Activated T-helper 2 cell treated with anti-CD3 and anti-CD28 coated beads, Interferon-gamma antibody, Interleukin-2, Interleukin-4, amounts not matched to agents 10 μg/mL and 5 μg/mL and 100 μg/mL, durations not matched to agents 14 hours and 24 hours and 36 hours (primary cell): ENCODE results near the gene BRCA2. TPM values are rescaled to one million over a fixed set of nuclear protein-coding genes. Genes with fewer than 3 reads are reported as not detected.
"Not testable (repeated sequence)": the region's sequence is repeated elsewhere in the genome, so short reads cannot be mapped to it uniquely, and the experiment has no call there.

Experiments
- DNase-seq: peaks from one replicate; pipeline ENCODE4 v3.0.0; 2021; ENCODE audit warnings: low spot score
- H3K27ac Mint-ChIP-seq: one replicate; pipeline ENCODE4 v1.8.0; 2021; ENCODE audit warnings: mixed read lengths
- H3K27me3 Mint-ChIP-seq: one replicate; pipeline ENCODE4 v1.8.0; 2021; ENCODE audit warnings: low read depth, mixed read lengths
- H3K36me3 Mint-ChIP-seq: one replicate; pipeline ENCODE4 v1.8.0; 2021; ENCODE audit warnings: low read depth, mixed read lengths
- H3K4me1 Mint-ChIP-seq: one replicate; pipeline ENCODE4 v1.8.0; 2021; ENCODE audit warnings: low read depth, mixed read lengths
- H3K4me3 Mint-ChIP-seq: one replicate; pipeline ENCODE4 v1.8.0; 2021; ENCODE audit warnings: low read depth, mild to moderate bottlenecking, moderate library complexity, mixed read lengths
- H3K9me3 Mint-ChIP-seq: one replicate; pipeline ENCODE4 v1.8.0; 2021; ENCODE audit warnings: mixed read lengths
- intact Hi-C: fragments of 100-400 bp; cut with micrococcal nuclease; formaldehyde crosslinking; loops from one replicate; pipeline ENCODE4 v1.15.1; 2023
- total RNA-seq: library from RNA; stranded (reverse); gene quantifications from 2 replicates; pipeline ENCODE4 v1.2.3, GENCODE V29; 2022

The BRCA2 gene
- total RNA-seq, 1 donor from 2014 or later: 18.6 TPM

DNA sequence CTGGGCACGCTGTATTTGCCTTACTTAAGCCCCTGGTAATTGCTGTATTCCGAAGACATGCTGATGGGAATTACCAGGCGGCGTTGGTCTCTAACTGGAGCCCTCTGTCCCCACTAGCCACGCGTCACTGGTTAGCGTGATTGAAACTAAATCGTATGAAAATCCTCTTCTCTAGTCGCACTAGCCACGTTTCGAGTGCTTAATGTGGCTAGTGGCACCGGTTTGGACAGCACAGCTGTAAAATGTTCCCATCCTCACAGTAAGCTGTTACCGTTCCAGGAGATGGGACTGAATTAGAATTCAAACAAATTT lies 676 bp downstream of the BRCA2 start:
- Mint-ChIP-seq H3K36me3 (peaks cover 27% of the 10 kb centered on the region), H3K27me3 (no peaks in the 10 kb centered on the region), H3K4me3 (peak overlapping the region; percentile 96), H3K4me1 (peaks cover 31% of the 10 kb centered on the region), H3K9me3 (no peaks in the 10 kb centered on the region), H3K27ac (peak overlapping the region; percentile 100)
- intact Hi-C loops: loop anchor here (10.0 kb wide), 1 partner anchor 201 kb away; no protein-coding TSS in a partner anchor
- no peak for DNase-seq

DNA sequence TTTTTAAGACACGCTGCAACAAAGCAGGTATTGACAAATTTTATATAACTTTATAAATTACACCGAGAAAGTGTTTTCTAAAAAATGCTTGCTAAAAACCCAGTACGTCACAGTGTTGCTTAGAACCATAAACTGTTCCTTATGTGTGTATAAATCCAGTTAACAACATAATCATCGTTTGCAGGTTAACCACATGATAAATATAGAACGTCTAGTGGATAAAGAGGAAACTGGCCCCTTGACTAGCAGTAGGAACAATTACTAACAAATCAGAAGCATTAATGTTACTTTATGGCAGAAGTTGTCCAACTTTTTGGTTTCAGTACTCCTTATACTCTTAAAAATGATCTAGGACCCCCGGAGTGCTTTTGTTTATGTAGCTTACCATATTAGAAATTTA lies 1.2 kb downstream of the BRCA2 start:
- DNase-seq: no peak
- Mint-ChIP-seq H3K27ac (peak overlapping the region; percentile 100), H3K27me3 (no peaks in the 10 kb centered on the region), H3K4me3 (peak overlapping the region; percentile 96), H3K36me3 (peaks cover 31% of the 10 kb centered on the region), H3K4me1 (peaks cover 35% of the 10 kb centered on the region), H3K9me3 (no peaks in the 10 kb centered on the region)
- intact Hi-C loops: loop anchor here (10.0 kb wide), 1 partner anchor 202 kb away; no protein-coding TSS in a partner anchor

DNA sequence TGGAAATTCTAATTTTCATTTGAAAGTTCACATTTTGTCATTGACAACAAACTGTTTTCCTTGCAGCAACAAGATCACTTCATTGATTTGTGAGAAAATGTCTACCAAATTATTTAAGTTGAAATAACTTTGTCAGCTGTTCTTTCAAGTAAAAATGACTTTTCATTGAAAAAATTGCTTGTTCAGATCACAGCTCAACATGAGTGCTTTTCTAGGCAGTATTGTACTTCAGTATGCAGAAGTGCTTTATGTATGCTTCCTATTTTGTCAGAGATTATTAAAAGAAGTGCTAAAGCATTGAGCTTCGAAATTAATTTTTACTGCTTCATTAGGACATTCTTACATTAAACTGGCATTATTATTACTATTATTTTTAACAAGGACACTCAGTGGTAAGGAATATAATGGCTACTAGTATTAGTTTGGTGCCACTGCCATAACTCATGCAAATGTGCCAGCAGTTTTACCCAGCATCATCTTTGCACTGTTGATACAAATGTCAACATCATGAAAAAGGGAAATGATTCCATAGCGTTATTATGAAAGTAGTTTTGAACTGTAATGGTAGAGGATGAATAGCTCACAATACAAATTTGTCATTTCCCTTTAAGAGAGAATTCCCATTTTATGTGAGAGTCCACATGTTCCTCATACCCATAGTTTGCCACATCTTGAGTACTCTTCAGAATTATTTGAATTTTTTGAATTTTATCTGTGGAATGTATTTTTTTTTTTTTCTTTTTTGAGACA lies 2.6 kb downstream of the BRCA2 start:
- Mint-ChIP-seq H3K4me3 (no peak overlapping the region), H3K27me3 (no peaks in the 10 kb centered on the region), H3K9me3 (no peaks in the 10 kb centered on the region), H3K27ac (no peak overlapping the region), H3K4me1 (peaks cover 34% of the 10 kb centered on the region), H3K36me3 (peaks cover 41% of the 10 kb centered on the region)
- no peak for DNase-seq
- intact Hi-C loops: loop anchor here (10.0 kb wide), 1 partner anchor 203 kb away; no protein-coding TSS in a partner anchor

DNA sequence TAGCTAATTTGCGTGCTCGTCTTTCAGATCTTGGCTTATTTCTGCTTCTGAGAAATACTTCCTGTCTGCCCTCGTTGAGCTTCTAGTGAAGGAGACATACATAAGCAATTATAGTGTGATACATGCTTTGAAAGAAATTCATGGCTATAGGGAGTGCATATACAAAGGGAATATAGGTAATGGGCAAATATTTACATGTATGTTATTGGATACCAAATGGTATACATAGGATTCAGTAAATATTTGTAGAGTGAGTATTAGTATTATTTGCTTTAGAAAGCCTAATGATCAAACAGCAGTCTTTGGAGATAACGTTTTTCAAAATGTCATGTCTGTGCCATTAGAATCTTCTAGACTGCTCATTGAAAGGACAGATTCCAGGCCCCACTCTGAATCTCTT lies 5.2 kb downstream of the BRCA2 start:
- no peaks in the 10 kb centered on the region for H3K9me3 Mint-ChIP-seq
- H3K4me3 Mint-ChIP-seq: no peak overlapping the region
- H3K27ac Mint-ChIP-seq: no peak overlapping the region
- H3K4me1 Mint-ChIP-seq: peaks cover 28% of the 10 kb centered on the region
- peaks cover 52% of the 10 kb centered on the region for H3K36me3 Mint-ChIP-seq
- H3K27me3 Mint-ChIP-seq: no peaks in the 10 kb centered on the region
- DNase-seq: no peak
- intact Hi-C loops: no loop called here

DNA sequence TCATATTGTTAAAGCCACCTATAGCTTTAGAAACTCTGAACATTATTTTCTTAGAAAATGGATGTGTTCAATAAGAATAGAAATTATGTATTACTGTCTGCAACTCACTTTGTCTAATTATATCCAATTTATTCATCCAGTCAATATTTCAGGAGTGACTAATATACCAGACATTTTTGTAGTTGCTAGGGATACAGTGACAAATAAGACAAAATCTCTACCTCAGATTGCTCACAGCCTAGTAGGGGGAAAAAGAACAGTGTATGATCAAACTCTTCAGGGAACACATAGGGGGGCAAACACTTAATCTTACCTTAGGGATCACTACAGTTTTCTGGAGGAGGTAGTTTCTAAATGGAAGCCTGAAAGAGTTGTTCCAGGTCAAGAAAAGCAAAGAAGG lies 8.6 kb downstream of the BRCA2 start:
- DNase-seq: no peak
- peak overlapping the region; percentile 9 for H3K27ac Mint-ChIP-seq
- H3K36me3 Mint-ChIP-seq: peaks cover 60% of the 10 kb centered on the region
- intact Hi-C loops: no loop called here
- no peaks in the 10 kb centered on the region for H3K27me3 Mint-ChIP-seq
- H3K4me1 Mint-ChIP-seq: peaks cover 26% of the 10 kb centered on the region
- H3K4me3 Mint-ChIP-seq: no peak overlapping the region
- H3K9me3 Mint-ChIP-seq: no peaks in the 10 kb centered on the region

DNA sequence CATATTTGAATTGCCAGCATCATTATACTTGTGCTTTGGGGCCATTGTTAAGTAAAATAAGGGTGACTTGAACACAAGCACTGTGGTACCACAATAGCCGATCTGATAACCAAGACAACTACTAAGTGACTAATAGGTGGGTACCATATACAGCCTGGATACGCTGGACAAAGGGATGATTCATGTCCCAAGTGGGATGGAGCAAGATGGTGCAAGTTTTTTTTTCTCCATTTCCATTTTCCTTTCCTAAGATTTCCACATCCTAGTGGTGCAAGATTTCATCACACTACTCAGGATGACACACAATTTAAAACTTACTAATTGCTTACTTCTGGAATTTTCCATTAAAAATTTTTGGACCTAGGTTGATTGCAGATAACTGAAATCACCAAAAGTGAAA lies 15.1 kb downstream of the BRCA2 start:
- Mint-ChIP-seq H3K4me3 (no peak overlapping the region), H3K9me3 (peaks cover 6% of the 10 kb centered on the region), H3K4me1 (peaks cover 5% of the 10 kb centered on the region), H3K27ac (no peak overlapping the region), H3K27me3 (no peaks in the 10 kb centered on the region), H3K36me3 (peaks cover 73% of the 10 kb centered on the region)
- intact Hi-C loops: no loop called here
- no peak for DNase-seq

DNA sequence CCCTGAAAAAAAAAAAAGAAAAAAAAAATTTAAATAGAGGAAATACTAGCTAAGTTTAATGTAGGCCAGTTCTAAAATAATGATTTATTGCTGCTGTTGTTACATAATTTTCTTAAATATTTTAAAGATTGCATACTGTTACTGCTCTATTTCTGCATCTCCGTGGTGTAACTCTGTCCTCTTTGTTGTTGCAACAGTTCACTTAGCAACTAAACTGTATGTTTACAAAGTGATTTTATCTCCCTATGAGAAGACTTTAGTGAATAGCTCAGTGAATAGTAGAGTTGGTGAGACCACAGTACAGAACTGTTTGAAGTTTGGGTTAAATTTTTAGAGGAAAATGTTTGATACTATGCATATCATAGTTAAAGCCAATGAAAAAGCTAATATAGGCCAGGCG lies 19.4 kb downstream of the BRCA2 start:
- Mint-ChIP-seq H3K4me1 (peaks cover 3% of the 10 kb centered on the region), H3K27me3 (no peaks in the 10 kb centered on the region), H3K4me3 (no peak overlapping the region), H3K36me3 (peaks cover 95% of the 10 kb centered on the region), H3K27ac (no peak overlapping the region), H3K9me3 (peaks cover 32% of the 10 kb centered on the region)
- intact Hi-C loops: no loop called here
- DNase-seq: no peak

DNA sequence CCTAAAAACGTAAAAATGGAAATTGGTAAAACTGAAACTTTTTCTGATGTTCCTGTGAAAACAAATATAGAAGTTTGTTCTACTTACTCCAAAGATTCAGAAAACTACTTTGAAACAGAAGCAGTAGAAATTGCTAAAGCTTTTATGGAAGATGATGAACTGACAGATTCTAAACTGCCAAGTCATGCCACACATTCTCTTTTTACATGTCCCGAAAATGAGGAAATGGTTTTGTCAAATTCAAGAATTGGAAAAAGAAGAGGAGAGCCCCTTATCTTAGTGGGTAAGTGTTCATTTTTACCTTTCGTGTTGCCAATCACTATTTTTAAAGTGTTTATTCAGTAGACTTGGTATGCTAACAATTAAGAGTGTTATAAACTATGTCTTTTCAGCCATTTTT lies 25.6 kb downstream of the BRCA2 start:
- no peak overlapping the region for H3K4me3 Mint-ChIP-seq
- H3K4me1 Mint-ChIP-seq: peaks cover 3% of the 10 kb centered on the region
- peaks cover 42% of the 10 kb centered on the region for H3K9me3 Mint-ChIP-seq
- intact Hi-C loops: no loop called here
- no peak overlapping the region for H3K27ac Mint-ChIP-seq
- no peak for DNase-seq
- no peaks in the 10 kb centered on the region for H3K27me3 Mint-ChIP-seq
- peaks cover 53% of the 10 kb centered on the region for H3K36me3 Mint-ChIP-seq

DNA sequence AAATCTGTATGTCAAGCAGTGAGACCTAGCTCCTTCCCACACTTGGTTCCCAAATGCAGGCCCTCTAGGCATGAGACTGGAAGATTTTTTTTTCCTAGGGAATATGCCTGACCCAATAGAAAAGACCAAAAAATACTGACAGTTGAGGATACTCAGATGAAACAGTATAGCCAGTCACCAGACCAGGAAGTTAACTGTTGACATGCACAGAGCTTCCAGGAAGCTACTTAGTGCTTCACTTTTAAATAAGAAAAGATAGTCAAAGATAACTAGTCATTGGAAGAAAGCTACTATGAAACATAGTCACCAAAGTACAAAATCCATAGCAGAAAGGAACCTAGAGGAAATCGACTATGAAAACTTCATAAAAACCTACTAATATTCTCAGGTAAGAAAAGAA lies 32.3 kb downstream of the BRCA2 start:
- no peak overlapping the region for H3K4me3 Mint-ChIP-seq
- H3K27ac Mint-ChIP-seq: peak overlapping the region; percentile 79
- DNase-seq: no peak
- H3K9me3 Mint-ChIP-seq: no peaks in the 10 kb centered on the region
- H3K4me1 Mint-ChIP-seq: peaks cover 20% of the 10 kb centered on the region
- H3K36me3 Mint-ChIP-seq: peaks cover 44% of the 10 kb centered on the region
- H3K27me3 Mint-ChIP-seq: no peaks in the 10 kb centered on the region
- intact Hi-C loops: no loop called here

DNA sequence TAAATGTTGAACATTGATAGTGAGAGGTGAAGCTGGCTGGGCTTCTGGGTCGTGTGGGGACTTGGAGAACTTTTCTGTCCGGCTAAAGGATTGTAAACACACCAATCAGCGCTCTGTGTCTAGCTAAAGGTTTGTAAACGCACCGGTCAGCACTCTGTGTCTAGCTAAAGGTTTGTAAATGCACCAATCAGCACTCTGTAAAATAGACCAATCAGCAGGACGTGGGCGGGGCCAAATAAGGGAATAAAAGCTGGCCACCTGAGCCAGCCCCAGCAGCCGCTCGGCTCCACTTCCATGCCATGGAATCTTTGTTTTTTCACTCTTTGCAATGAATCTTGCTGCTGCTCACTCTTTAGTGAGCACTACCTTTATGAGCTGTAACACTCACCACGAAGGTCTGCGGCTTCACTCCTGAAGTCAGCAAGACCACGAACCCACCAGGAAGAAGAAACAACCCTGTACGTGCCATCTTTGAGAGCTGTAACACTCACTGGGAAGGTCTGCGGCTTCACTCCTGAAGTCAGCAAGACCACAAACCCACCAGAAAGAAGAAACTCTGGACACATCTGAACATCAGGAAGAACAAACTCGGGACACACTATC lies 35.6 kb downstream of the BRCA2 start:
- DNase-seq, H3K27ac Mint-ChIP-seq, H3K9me3 Mint-ChIP-seq, intact Hi-C loops, H3K4me3 Mint-ChIP-seq, H3K27me3 Mint-ChIP-seq: not testable (repeated sequence)
- H3K36me3 Mint-ChIP-seq: peaks cover 41% of the 10 kb centered on the region
- H3K4me1 Mint-ChIP-seq: peaks cover 19% of the 10 kb centered on the region

DNA sequence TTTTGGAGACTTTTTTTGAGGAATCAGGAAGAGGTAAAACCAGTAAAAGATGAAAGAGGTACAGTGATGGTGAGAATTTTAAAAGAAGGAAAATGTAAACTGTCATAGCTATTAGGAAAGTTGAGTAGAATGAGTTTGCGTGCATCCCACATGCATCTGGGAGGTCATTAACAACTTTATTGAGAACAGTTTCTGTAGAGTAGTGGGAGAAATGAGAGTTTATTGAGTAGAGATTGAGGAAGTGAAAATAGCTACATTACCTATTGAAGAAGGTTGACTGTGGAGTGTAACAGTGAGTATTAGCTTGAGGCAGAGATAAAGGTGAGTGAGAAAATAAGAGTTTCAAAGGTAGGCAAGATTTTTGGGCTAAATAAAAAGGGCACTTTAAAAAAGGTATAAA lies 38.7 kb downstream of the BRCA2 start:
- peaks cover 2% of the 10 kb centered on the region for H3K4me1 Mint-ChIP-seq

DNA sequence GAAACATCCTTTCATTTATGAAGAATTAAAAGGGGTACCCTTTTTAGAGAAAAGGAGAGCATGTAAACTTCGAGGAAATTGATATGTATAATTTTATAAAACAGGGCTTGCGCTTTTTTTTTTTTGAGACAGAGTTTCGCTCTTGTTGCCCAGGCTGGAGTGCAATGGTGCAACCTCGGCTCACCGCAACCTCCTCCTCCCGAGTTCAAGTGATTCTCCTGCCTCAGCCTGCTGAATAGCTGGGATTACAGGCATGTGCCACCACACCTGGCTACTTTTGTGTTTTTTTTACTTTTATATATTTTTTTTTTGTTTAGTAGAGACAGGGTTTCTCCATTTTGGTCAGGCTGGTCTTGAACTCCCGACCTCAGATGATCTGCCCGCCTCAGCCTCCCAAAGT lies 40.6 kb downstream of the BRCA2 start:
- H3K27ac Mint-ChIP-seq, intact Hi-C loops, H3K9me3 Mint-ChIP-seq, H3K4me3 Mint-ChIP-seq, H3K27me3 Mint-ChIP-seq, DNase-seq, H3K4me1 Mint-ChIP-seq: not testable (repeated sequence)
- H3K36me3 Mint-ChIP-seq: peaks cover 26% of the 10 kb centered on the region

More for the DNA sequence above, 38.7 kb downstream of the BRCA2 start:
- H3K27ac Mint-ChIP-seq: no peak overlapping the region
- intact Hi-C loops: no loop called here
- peaks cover 36% of the 10 kb centered on the region for H3K36me3 Mint-ChIP-seq
- H3K4me3 Mint-ChIP-seq: no peak overlapping the region
- H3K9me3 Mint-ChIP-seq: no peaks in the 10 kb centered on the region
- DNase-seq: no peak
- no peaks in the 10 kb centered on the region for H3K27me3 Mint-ChIP-seq

DNA sequence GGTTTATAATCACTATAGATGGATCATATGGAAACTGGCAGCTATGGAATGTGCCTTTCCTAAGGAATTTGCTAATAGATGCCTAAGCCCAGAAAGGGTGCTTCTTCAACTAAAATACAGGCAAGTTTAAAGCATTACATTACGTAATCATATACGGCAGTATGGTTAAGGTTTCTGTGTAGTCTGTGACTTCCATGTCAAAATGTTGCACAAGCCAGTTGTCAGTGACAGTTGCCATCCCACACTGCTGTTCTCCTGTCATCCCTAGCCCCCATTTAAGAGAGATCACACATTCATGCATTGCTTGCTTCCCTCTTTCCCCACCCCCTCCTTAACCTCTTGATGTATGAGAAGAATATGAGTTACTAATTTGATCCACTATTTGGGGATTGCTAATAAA lies 47.3 kb downstream of the BRCA2 start:
- no peak overlapping the region for H3K4me3 Mint-ChIP-seq
- no peaks in the 10 kb centered on the region for H3K9me3 Mint-ChIP-seq
- H3K36me3 Mint-ChIP-seq: peaks cover 39% of the 10 kb centered on the region
- H3K27me3 Mint-ChIP-seq: no peaks in the 10 kb centered on the region
- no peak overlapping the region for H3K27ac Mint-ChIP-seq
- H3K4me1 Mint-ChIP-seq: no peaks in the 10 kb centered on the region
- no peak for DNase-seq
- intact Hi-C loops: no loop called here
